Stimulated activated CD4-positive, alpha-beta T cell treated with anti-CD3 and anti-CD28 coated beads, Interleukin-15, amount 100 ng/mL, for 24 hours (primary cell): Measurements from ENCODE around the gene GIMAP2.

ENCODE experiments used
- DNase-seq: peaks from one replicate; pipeline ENCODE4 v3.0.0-alpha.2; 2020

GIMAP2 gene

GRCh38 chr7:150735596-150736358, 50.3 kb downstream of the GIMAP2 start:
- DNase-seq: no peak

- no peak for DNase-seq
Observed at GRCh38 chr7:150736864-150737263, 51.4 kb downstream of the GIMAP2 start.

- DNase-seq: peak; percentile 68
Observed at GRCh38 chr7:150737265-150738055, 52.0 kb downstream of the GIMAP2 start, which contains the start of gene GIMAP5. Gene GIMAP5, plus strand, starts transcription at chr7:150737418. Its CDS starts 3,467 bp downstream, at chr7:150740885.

GRCh38 chr7:150738092-150738491, 52.6 kb downstream of the GIMAP2 start:
- no peak for DNase-seq

GRCh38 chr7:150738591-150739001, 53.1 kb downstream of the GIMAP2 start:
- DNase-seq: no peak

- DNase-seq: no peak
Observed at GRCh38 chr7:150739033-150739432, 53.5 kb downstream of the GIMAP2 start.

GRCh38 chr7:150740053-150740452, 54.5 kb downstream of the GIMAP2 start:
- no peak for DNase-seq

GRCh38 chr7:150742286-150742968, 56.9 kb downstream of the GIMAP2 start:
- DNase-seq: peak; percentile 67
